BLaER1 treated with 17β-estradiol and CSF1 and Interleukin-3, amounts not matched to agents 10 nM and 100 nM (cell line): ENCODE data around the gene CCL11.

Experiments
- H3K27ac ChIP-seq, 11 experiments: shearing (Covaris generic); formaldehyde crosslinking; 2 replicates each; pipeline ENCODE4 v1.8.1; 2022
- H3K27me3 ChIP-seq, 11 experiments: shearing (Covaris generic); formaldehyde crosslinking; 2 replicates each; pipeline ENCODE4 v1.8.1; 2022
- H3K36me3 ChIP-seq, 11 experiments: shearing (Covaris generic); formaldehyde crosslinking; 2 replicates each; pipeline ENCODE4 v1.8.1; 2022
- H3K4me1 ChIP-seq, 10 experiments: shearing (Covaris generic); formaldehyde crosslinking; 2 replicates each; pipeline ENCODE4 v1.8.1; 2022
- H3K4me2 ChIP-seq, 11 experiments: shearing (Covaris generic); formaldehyde crosslinking; 2 replicates each; pipeline ENCODE4 v1.8.1; 2022
- H3K4me3 ChIP-seq, 10 experiments: shearing (Covaris generic); formaldehyde crosslinking; 2 replicates each; pipeline ENCODE4 v1.8.1; 2022
- H3K9ac ChIP-seq, 11 experiments: shearing (Covaris generic); formaldehyde crosslinking; 2 replicates each; pipeline ENCODE4 v1.8.1; 2022
- H3K9me3 ChIP-seq, 11 experiments: shearing (Covaris generic); formaldehyde crosslinking; replicated peaks in 1 of 11; 2 replicates each; pipeline ENCODE4 v1.8.1; 2022
- H4K20me1 ChIP-seq, 11 experiments: shearing (Covaris generic); formaldehyde crosslinking; 2 replicates each; pipeline ENCODE4 v1.8.1; 2022
- Cebpa-rat ChIP-seq, 11 experiments: shearing (Covaris generic); IDR thresholded peaks; 2 replicates each; pipeline ENCODE4 v1.8.1; 2022

CCL11 gene

DNA sequence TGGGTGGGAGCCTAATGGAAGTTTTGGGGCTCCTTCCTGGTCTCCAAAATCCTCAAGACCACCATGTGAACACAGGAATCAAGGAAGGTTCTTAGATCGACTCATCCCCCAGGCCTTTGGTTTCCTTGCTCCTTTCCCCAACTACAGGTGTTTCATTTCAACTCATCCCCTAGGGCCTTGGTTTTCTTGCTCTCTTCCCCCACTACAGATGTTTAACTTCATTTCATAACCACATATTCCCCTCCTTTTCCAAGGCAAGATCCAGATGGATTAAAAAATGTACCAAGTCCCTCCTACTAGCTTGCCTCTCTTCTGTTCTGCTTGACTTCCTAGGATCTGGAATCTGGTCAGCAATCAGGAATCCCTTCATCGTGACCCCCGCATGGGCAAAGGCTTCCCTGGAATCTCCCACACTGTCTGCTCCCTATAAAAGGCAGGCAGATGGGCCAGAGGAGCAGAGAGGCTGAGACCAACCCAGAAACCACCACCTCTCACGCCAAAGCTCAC lies at the start of gene CCL11:
CCL11 (plus strand) TSS at position 457 of the 507 bp plus-strand sequence. CDS start 67 bp downstream, outside the sequence.
- H3K36me3 ChIP-seq: no peaks in the 10 kb centered on the region
- no peaks in the 10 kb centered on the region for H4K20me1 ChIP-seq
- H3K9ac ChIP-seq: no peak within 1 kb of the TSS
- TF ChIP-seq Cebpa-rat (IDR thresholded peaks at IDR 0.05): no peak
- peak within 1 kb of the TSS in 1 of 11 experiments; percentile 25; a peak in 1 of 22 replicates for H3K4me2 ChIP-seq
- no peaks in the 10 kb centered on the region for H3K9me3 ChIP-seq
- H3K4me3 ChIP-seq: no peak within 1 kb of the TSS
- no peaks in the 10 kb centered on the region for H3K27me3 ChIP-seq
- peaks cover 0 to 12% (median 0%) of the 10 kb centered on the region in 10 experiments; a peak in 2 of 20 replicates for H3K4me1 ChIP-seq
- H3K27ac ChIP-seq: no peak within 1 kb of the TSS

DNA sequence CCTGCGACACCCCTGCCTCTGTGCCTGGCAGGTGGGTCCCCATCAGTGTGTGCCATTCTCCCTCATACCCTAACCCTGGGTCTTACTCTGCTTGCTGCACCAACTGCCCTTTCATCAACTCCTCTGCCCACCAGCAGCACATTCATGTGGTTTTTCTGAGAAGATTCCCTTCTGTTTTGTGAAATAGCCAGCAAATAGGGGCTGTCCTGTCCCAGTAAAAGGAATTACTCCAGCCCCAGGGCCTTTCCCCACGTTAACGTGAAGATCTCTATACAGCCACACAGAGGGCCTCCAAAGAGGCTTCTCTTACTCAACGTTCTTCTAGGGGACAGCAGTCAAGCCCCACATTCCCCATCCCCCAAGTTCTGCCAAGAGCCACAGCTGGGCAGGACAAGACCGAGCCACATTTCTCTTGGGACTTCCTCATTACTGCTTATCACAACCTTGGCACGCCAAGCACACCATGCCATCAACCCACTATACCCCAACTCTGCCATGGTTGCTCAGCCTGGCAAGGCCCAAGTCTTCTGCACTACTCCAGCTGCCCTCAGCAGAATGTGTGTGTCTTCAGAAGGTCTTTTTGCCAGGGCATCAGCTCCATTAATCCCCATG lies 49.2 kb upstream of the CCL11 start:
- no peaks in the 10 kb centered on the region for H3K36me3 ChIP-seq
- H3K4me2 ChIP-seq: peak overlapping the region; percentile 59 to 92 (median 86)
- peak overlapping the region; percentile 50 to 97 (median 76); a peak in 21 of 22 replicates for H3K27ac ChIP-seq
- H3K27me3 ChIP-seq: no peaks in the 10 kb centered on the region
- no peaks in the 10 kb centered on the region for H3K9me3 ChIP-seq
- no peaks in the 10 kb centered on the region for H4K20me1 ChIP-seq
- peaks cover 49 to 100% (median 85%) of the 10 kb centered on the region in 10 experiments for H3K4me1 ChIP-seq
- H3K4me3 ChIP-seq: no peak overlapping the region
- peak overlapping the region; percentile 7 to 69 (median 37); a peak in 16 of 22 replicates for H3K9ac ChIP-seq
- TF ChIP-seq Cebpa-rat (IDR thresholded peaks at IDR 0.05): no peak

DNA sequence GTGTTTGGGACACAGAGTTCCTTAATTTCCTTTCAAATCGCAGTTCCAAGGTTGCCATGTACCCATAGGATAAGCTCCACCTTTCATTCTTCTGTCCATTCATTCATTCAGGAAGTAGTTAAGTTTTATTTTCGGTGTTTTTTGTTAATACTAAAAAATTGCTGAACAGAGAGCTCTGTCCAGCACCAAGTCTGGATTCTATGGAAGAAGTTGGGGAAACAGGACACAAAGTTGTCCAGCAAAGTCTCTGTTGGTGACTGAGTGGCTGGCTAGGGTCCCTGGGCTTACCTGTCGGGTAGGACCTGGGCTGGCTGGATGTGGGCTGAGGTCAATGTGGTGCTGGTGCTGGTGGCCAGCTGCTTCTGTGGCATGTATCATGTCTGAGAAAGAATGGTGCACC lies 48.1 kb upstream of the CCL11 start:
- Histone ChIP-seq H3K9me3 (no peaks in the 10 kb centered on the region), H3K36me3 (no peaks in the 10 kb centered on the region), H3K27ac (peak overlapping the region in 10 of 11 experiments; percentile 41 to 97 (median 76); a peak in 19 of 22 replicates), H3K4me1 (peaks cover 60 to 100% (median 96%) of the 10 kb centered on the region in 10 experiments), H4K20me1 (no peaks in the 10 kb centered on the region), H3K9ac (peak overlapping the region in 2 of 11 experiments; percentile 5 to 19; a peak in 3 of 22 replicates), H3K27me3 (no peaks in the 10 kb centered on the region), H3K4me2 (peak overlapping the region in 10 of 11 experiments; percentile 61 to 92 (median 86); a peak in 17 of 22 replicates), H3K4me3 (no peak overlapping the region)
- TF ChIP-seq Cebpa-rat (IDR thresholded peaks at IDR 0.05): no peak

- H4K20me1 ChIP-seq: no peaks in the 10 kb centered on the region
- peak overlapping the region; percentile 66 to 93 (median 82) for H3K4me2 ChIP-seq
- H3K27ac ChIP-seq: peak overlapping the region; percentile 87 to 99 (median 95)
- no peaks in the 10 kb centered on the region for H3K27me3 ChIP-seq
- H3K36me3 ChIP-seq: no peaks in the 10 kb centered on the region
- H3K9me3 ChIP-seq: no peaks in the 10 kb centered on the region
- peak overlapping the region; percentile 47 to 89 (median 78); a peak in 21 of 22 replicates for H3K9ac ChIP-seq
- H3K4me3 ChIP-seq: no peak overlapping the region
- no peak for TF ChIP-seq Cebpa-rat (IDR thresholded peaks at IDR 0.05)
- peaks cover 68 to 99% (median 98%) of the 10 kb centered on the region in 10 experiments for H3K4me1 ChIP-seq
Measured at GRCh38 chr17:34241062-34241461, 44.5 kb upstream of the CCL11 start.

GRCh38 chr17:34242587-34243363 lies 42.8 kb upstream of the CCL11 start:
- Histone ChIP-seq H3K4me1 (peaks cover 61 to 99% (median 98%) of the 10 kb centered on the region in 10 experiments), H3K9me3 (no peaks in the 10 kb centered on the region), H3K27ac (peak overlapping the region; percentile 87 to 99 (median 95)), H3K36me3 (no peaks in the 10 kb centered on the region), H3K4me2 (peak overlapping the region; percentile 66 to 98 (median 86)), H4K20me1 (no peaks in the 10 kb centered on the region), H3K27me3 (no peaks in the 10 kb centered on the region), H3K4me3 (peak overlapping the region in 2 of 10 experiments; percentile 8 to 22; a peak in 2 of 20 replicates), H3K9ac (peak overlapping the region; percentile 71 to 89 (median 80))
- TF ChIP-seq Cebpa-rat (IDR thresholded peaks at IDR 0.05): peak in 6 of 11 experiments; percentile 7 to 86 (median 60); a peak in 10 of 22 replicates

DNA sequence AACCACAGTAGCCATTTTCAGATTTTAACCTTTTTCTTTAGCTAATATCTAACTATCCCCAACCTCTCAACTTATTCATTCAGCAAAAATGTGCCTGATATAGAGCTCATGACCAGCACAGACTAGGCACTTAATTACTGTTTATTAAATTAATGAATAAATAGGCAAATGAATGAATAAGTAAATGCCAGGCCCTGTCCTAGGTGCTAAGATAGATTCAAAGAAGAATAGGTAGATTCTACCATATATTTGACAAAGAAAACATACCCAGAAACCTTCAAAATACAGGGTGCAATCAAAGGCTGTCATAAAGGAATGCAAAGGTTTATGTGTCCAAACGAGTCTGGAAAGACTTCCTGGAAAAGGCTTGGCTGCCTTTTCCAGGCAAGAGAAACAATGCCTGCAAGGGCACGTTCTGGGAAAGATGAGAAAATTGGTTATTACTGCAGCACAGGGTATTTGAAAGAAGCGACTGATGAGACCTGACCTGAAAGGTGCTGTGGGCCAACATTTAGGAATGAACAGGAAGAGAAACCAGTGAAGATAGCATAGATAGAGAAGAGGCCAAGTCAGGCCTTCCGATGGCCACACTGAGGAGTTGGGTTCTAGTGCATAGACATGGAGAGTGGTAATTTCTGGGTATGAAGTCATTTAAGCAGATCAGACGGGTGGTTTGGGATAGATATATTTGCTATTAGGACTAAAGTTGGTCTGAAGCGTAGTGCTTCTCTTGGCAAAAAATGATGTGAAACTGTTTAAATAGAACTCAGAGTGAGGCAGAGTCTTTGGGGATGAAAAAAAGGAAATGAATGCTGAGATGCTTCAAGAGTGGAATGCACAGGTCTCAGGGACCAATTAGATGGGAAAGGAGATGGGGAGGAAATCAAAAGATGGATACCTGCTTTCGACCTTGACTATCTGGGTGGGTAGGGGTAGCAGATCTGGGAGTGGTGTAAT lies 41.9 kb upstream of the CCL11 start:
- H3K9ac ChIP-seq: peak overlapping the region; percentile 71 to 89 (median 80)
- peak overlapping the region; percentile 66 to 98 (median 86) for H3K4me2 ChIP-seq
- no peak for TF ChIP-seq Cebpa-rat (IDR thresholded peaks at IDR 0.05)
- H3K4me3 ChIP-seq: peak overlapping the region in 1 of 10 experiments; percentile 22; a peak in 2 of 20 replicates
- no peaks in the 10 kb centered on the region for H3K27me3 ChIP-seq
- no peaks in the 10 kb centered on the region for H4K20me1 ChIP-seq
- peaks cover 59 to 99% (median 97%) of the 10 kb centered on the region in 10 experiments for H3K4me1 ChIP-seq
- peak overlapping the region; percentile 87 to 99 (median 95) for H3K27ac ChIP-seq
- H3K36me3 ChIP-seq: no peaks in the 10 kb centered on the region
- no peaks in the 10 kb centered on the region for H3K9me3 ChIP-seq

- no peak for TF ChIP-seq Cebpa-rat (IDR thresholded peaks at IDR 0.05)
- H3K9me3 ChIP-seq: no peaks in the 10 kb centered on the region
- H3K4me1 ChIP-seq: peaks cover 47 to 99% (median 91%) of the 10 kb centered on the region in 10 experiments
- no peaks in the 10 kb centered on the region for H4K20me1 ChIP-seq
- H3K4me3 ChIP-seq: no peak overlapping the region
- H3K4me2 ChIP-seq: peak overlapping the region in 9 of 11 experiments; percentile 54 to 98 (median 87); a peak in 17 of 22 replicates
- no peaks in the 10 kb centered on the region for H3K27me3 ChIP-seq
- peak overlapping the region; percentile 14 to 99 (median 95); a peak in 20 of 22 replicates for H3K27ac ChIP-seq
- peak overlapping the region in 7 of 11 experiments; percentile 42 to 89 (median 68); a peak in 10 of 22 replicates for H3K9ac ChIP-seq
- H3K36me3 ChIP-seq: no peaks in the 10 kb centered on the region
Measured at GRCh38 chr17:34245351-34245905, 40.1 kb upstream of the CCL11 start.

- Histone ChIP-seq H3K36me3 (no peaks in the 10 kb centered on the region), H3K27me3 (no peaks in the 10 kb centered on the region), H3K9me3 (no peaks in the 10 kb centered on the region), H3K4me1 (peaks cover 40 to 99% (median 86%) of the 10 kb centered on the region in 10 experiments), H3K4me2 (peak overlapping the region; percentile 22 to 98 (median 86); a peak in 21 of 22 replicates), H3K9ac (peak overlapping the region in 8 of 11 experiments; percentile 34 to 89 (median 64); a peak in 14 of 22 replicates), H3K4me3 (no peak overlapping the region; a peak in 2 of 20 replicates), H4K20me1 (no peaks in the 10 kb centered on the region), H3K27ac (peak overlapping the region; percentile 14 to 99 (median 95); a peak in 21 of 22 replicates)
- TF ChIP-seq Cebpa-rat (IDR thresholded peaks at IDR 0.05): no peak
Measured at GRCh38 chr17:34246446-34246845, 39.1 kb upstream of the CCL11 start.
